DND-41 (cell line): ENCODE measurements around the gene MTA3.

Source experiments
- ATAC-seq: fragments of 200-7000 bp; cut with Tn5 transposase; 3 replicates; pipeline ENCODE4 v1.9.1; 2021; ENCODE audit warnings: low read depth; ENCODE audit not compliant: insufficient read depth
- DNase-seq: peaks from one replicate; pipeline ENCODE4 v3.0.0-alpha.2; 2020
- H2AFZ ChIP-seq: 2 replicates; pipeline ENCODE4 v1.6.0; 2012; ENCODE audit warnings: low read depth, low read length
- H3K27ac ChIP-seq: 2 replicates; pipeline ENCODE4 v1.5.1; 2012; ENCODE audit warnings: low read length, inconsistent platforms
- H3K27me3 ChIP-seq: fragments of 200-600 bp; sonication (generic); 2 replicates; pipeline ENCODE4 v1.6.0; 2012; ENCODE audit warnings: low read length, mild to moderate bottlenecking, inconsistent platforms; ENCODE audit not compliant: insufficient read depth, poor library complexity
- H3K36me3 ChIP-seq: 2 replicates; pipeline ENCODE4 v1.5.1; 2012; ENCODE audit warnings: low read length, inconsistent platforms; ENCODE audit not compliant: insufficient read depth
- H3K4me1 ChIP-seq: 2 replicates; pipeline ENCODE4 v1.5.1; 2012; ENCODE audit warnings: mild to moderate bottlenecking, low read length; ENCODE audit not compliant: insufficient read depth
- H3K4me2 ChIP-seq: 2 replicates; pipeline ENCODE4 v1.6.0; 2012; ENCODE audit warnings: mild to moderate bottlenecking, moderate library complexity, low read length, inconsistent platforms; ENCODE audit not compliant: insufficient read depth
- H3K4me3 ChIP-seq, 2 experiments: fragments of 200-600 bp in 1 of 2; shearing (Covaris generic) in 1 of 2; 2 replicates each; pipeline ENCODE4 v1.5.1; 2012 to 2016; ENCODE audit warnings: inconsistent platforms in 2 of 2, low read length in 2 of 2, mild to moderate bottlenecking in 2 of 2, low read depth in 1 of 2, moderate library complexity in 1 of 2
- H3K79me2 ChIP-seq: 2 replicates; pipeline ENCODE4 v1.6.0; 2012; ENCODE audit warnings: low read length, inconsistent platforms; ENCODE audit not compliant: insufficient read depth
- H3K9ac ChIP-seq: 2 replicates; pipeline ENCODE4 v1.6.0; 2012; ENCODE audit warnings: low read depth, mild to moderate bottlenecking, inconsistent platforms, low read length, moderate library complexity
- H3K9me3 ChIP-seq: 2 replicates; pipeline ENCODE4 v1.5.1; 2012; ENCODE audit warnings: low read length, moderate library complexity, mild to moderate bottlenecking, inconsistent platforms; ENCODE audit not compliant: insufficient read depth, severe bottlenecking
- H4K20me1 ChIP-seq: 2 replicates; pipeline ENCODE4 v1.6.0; 2012; ENCODE audit warnings: low read length; ENCODE audit not compliant: insufficient read depth
- EZH2 ChIP-seq: IDR thresholded peaks from 3 replicates; pipeline ENCODE4 v1.6.1; 2012; ENCODE audit warnings: borderline replicate concordance, low read depth, mild to moderate bottlenecking, moderate library complexity, low read length, inconsistent platforms; ENCODE audit not compliant: severe bottlenecking
- TF ChIP-seq, protein P1 (sequence below): IDR thresholded peaks from 2 replicates; pipeline ENCODE4 v1.5.1; 2012; ENCODE audit warnings: borderline replicate concordance, low read length, moderate library complexity, mild to moderate bottlenecking; ENCODE audit not compliant: poor library complexity, severe bottlenecking; ENCODE audit errors: extremely low read depth

The MTA3 gene

DNA sequence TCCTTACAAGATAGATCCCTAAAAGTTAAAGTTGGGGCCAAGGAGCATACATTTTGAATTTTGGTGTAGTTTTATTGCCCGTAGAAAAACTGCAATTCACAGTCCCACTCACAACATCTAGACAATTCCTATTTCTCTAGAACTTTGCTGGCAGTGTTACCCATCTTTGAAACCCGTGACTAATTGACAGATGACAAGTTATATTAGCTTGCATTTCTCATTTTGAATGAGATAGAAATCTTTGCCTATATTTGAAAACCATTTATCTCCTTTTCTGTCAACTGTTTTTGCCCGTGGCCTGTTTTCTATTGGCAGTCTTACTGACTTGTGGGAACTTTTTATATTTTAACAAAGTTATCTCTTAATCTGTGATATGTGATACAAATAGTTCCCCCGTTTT lies 145.5 kb downstream of the MTA3 start:
- no peak for ATAC-seq
- Histone ChIP-seq H3K4me3 (no peak overlapping the region), H3K79me2 (no peaks in the 10 kb centered on the region), H4K20me1 (no peaks in the 10 kb centered on the region), H3K27me3 (no peaks in the 10 kb centered on the region), H3K9ac (no peak overlapping the region), H2AFZ (no peak overlapping the region), H3K4me2 (no peak overlapping the region), H3K9me3 (no peaks in the 10 kb centered on the region), H3K4me1 (no peaks in the 10 kb centered on the region), H3K27ac (no peak overlapping the region), H3K36me3 (peaks cover 13% of the 10 kb centered on the region)
- no peak for TF ChIP-seq EZH2
- TF ChIP-seq, protein P1, sequence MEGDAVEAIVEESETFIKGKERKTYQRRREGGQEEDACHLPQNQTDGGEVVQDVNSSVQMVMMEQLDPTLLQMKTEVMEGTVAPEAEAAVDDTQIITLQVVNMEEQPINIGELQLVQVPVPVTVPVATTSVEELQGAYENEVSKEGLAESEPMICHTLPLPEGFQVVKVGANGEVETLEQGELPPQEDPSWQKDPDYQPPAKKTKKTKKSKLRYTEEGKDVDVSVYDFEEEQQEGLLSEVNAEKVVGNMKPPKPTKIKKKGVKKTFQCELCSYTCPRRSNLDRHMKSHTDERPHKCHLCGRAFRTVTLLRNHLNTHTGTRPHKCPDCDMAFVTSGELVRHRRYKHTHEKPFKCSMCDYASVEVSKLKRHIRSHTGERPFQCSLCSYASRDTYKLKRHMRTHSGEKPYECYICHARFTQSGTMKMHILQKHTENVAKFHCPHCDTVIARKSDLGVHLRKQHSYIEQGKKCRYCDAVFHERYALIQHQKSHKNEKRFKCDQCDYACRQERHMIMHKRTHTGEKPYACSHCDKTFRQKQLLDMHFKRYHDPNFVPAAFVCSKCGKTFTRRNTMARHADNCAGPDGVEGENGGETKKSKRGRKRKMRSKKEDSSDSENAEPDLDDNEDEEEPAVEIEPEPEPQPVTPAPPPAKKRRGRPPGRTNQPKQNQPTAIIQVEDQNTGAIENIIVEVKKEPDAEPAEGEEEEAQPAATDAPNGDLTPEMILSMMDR = no peak
- DNase-seq = no peak

DNA sequence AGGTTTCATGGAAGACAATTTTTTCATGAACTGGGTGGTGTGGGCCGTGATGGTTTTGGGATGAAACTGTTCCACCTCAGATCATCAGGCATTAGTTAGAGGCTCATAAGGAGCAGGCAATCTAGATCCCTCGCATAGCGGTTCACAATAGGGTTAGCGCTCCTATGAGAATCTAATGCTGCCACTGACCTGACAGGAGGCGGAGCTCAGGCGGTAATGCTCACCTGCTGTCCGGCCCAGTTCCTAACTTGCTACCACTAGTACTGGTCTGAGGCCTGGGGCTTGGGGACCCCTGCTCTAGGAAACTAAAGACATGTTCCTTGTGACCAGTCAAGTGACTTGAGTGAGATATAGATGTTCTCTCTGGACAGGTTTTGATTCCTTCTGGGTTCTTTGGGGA lies 146.3 kb downstream of the MTA3 start:
- DNase-seq (no peak), ATAC-seq (no peak)
- Histone ChIP-seq H4K20me1 (no peaks in the 10 kb centered on the region), H3K4me2 (no peak overlapping the region), H3K4me3 (no peak overlapping the region), H3K9me3 (no peaks in the 10 kb centered on the region), H3K27me3 (no peaks in the 10 kb centered on the region), H3K79me2 (no peaks in the 10 kb centered on the region), H2AFZ (no peak overlapping the region), H3K9ac (no peak overlapping the region), H3K36me3 (peaks cover 5% of the 10 kb centered on the region), H3K4me1 (no peaks in the 10 kb centered on the region), H3K27ac (no peak overlapping the region)
- TF ChIP-seq, protein P1 = no peak
- no peak for TF ChIP-seq EZH2

DNA sequence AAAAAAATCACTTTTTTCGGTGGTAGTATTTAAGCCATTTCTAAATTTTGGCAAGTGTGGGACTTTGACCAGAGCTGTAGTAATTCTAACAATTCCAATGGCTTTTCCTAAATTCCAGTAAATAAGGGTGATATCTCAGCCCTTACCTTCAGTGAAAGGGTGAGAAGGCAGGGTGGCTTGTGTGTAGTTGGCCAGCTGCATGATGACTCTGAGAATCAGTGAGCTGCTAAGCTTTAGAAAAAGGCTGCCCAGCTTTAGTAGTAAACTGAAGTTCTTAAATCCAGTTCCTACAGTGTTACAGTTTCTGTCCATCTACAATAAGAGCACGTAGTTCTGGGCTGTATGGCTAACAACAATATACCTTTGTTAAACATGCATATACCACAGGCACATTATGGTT lies 153.5 kb downstream of the MTA3 start:
- no peaks in the 10 kb centered on the region for H3K27me3 ChIP-seq
- no peak for DNase-seq
- H3K36me3 ChIP-seq = peaks cover 3% of the 10 kb centered on the region; the same call in 1 of the 2 replicates
- TF ChIP-seq, protein P1 = no peak
- no peak for TF ChIP-seq EZH2
- no peak overlapping the region for H3K9ac ChIP-seq
- H3K4me1 ChIP-seq = no peaks in the 10 kb centered on the region
- H4K20me1 ChIP-seq = no peaks in the 10 kb centered on the region
- no peaks in the 10 kb centered on the region for H3K79me2 ChIP-seq
- no peak overlapping the region for H3K4me3 ChIP-seq
- no peaks in the 10 kb centered on the region for H3K9me3 ChIP-seq
- H2AFZ ChIP-seq = no peak overlapping the region
- H3K4me2 ChIP-seq = no peak overlapping the region
- no peak for ATAC-seq
- no peak overlapping the region for H3K27ac ChIP-seq

DNA sequence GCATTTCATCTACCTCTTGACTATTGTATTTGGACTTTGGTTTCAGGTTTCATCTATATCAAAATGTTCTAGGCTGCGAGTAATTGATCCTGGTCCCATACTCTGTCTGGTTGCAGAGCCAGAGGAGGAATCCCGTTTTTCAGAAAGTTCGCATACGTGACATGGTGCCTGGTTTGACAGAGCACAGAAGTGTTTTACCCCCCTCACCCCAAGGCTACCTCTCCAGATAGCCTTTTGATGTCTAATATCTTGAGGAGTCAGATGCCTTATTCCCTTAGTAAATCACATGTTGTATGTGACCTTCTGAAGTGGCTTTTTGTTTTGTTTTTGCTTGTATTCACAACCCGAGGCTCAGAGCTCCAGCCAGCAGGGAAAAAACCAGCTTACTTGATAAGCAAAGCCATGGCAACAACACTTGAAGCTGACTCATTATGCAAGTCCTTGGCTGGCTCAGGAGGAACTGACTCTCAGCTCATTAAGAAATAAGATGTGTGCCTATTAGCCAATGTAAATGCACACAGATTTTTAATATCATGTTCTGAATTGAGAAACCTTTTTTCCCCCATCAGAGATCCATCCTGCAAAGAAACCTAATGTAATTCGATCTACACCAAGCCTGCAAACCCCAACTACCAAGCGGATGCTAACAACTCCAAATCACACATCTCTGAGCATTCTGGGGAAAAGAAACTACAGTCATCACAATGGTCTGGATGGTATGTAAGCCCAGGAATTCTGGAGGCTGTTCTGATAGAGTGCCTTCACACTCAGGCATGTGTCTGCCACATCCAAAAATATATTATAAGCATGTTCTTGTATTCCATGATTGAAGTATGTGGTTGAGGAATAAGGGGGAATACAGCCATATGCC lies 154.1 kb downstream of the MTA3 start:
- H4K20me1 ChIP-seq = no peaks in the 10 kb centered on the region
- no peak for TF ChIP-seq EZH2
- TF ChIP-seq, protein P1 = no peak
- no peak overlapping the region for H2AFZ ChIP-seq
- H3K36me3 ChIP-seq = peaks cover 6% of the 10 kb centered on the region; the same call in 1 of the 2 replicates
- no peak overlapping the region for H3K9ac ChIP-seq
- no peaks in the 10 kb centered on the region for H3K9me3 ChIP-seq
- ATAC-seq (no peak), DNase-seq (no peak)
- H3K79me2 ChIP-seq = no peaks in the 10 kb centered on the region
- no peaks in the 10 kb centered on the region for H3K27me3 ChIP-seq
- H3K4me1 ChIP-seq = no peaks in the 10 kb centered on the region
- no peak overlapping the region for H3K4me2 ChIP-seq
- no peak overlapping the region for H3K4me3 ChIP-seq
- no peak overlapping the region for H3K27ac ChIP-seq
